CD4-positive, alpha-beta memory T cell (primary cell): ENCODE results near the gene ANKS3. TPM values are rescaled to one million over a fixed set of nuclear protein-coding genes. Genes with fewer than 3 reads are reported as not detected.
A peak's percentile ranks its signal among the peaks of the same experiment; 100 is the strongest.

ENCODE experiments used
- CTCF ChIA-PET: fragments of 350-600 bp; sonication (Branson Sonifier 250); formaldehyde crosslinking; loops from one replicate; lab custom pipeline; 2021; ENCODE audit warnings: inconsistent platforms; ENCODE audit not compliant: partially characterized antibody; lab: Charles Lee
- POLR2A ChIA-PET: fragments of 350-600 bp; sonication (Branson Sonifier 250); formaldehyde crosslinking; loops from one replicate; lab custom pipeline; 2021; ENCODE audit not compliant: partially characterized antibody; lab: Charles Lee
- DNase-seq, 5 donors: peaks; one replicate each; pipeline versions ENCODE4 v3.0.0 to v3.0.0-alpha.2; 2020 to 2022; ENCODE audit warnings: mixed read lengths in 1 of 5
- H3K27ac ChIP-seq: one replicate; pipeline ENCODE4 v1.7.0; 2013; ENCODE audit warnings: low read depth, low read length
- H3K27me3 ChIP-seq: 2 replicates; pipeline ENCODE4 v1.7.0; 2013; ENCODE audit warnings: mild to moderate bottlenecking, low read length, moderate library complexity; ENCODE audit not compliant: insufficient read depth
- H3K36me3 ChIP-seq: 2 replicates; pipeline ENCODE4 v1.7.0; 2013; ENCODE audit warnings: mild to moderate bottlenecking, low read length, moderate library complexity; ENCODE audit not compliant: insufficient read depth
- H3K4me1 ChIP-seq: 2 replicates; pipeline ENCODE4 v1.7.0; 2013; ENCODE audit warnings: mild to moderate bottlenecking, low read length, moderate library complexity; ENCODE audit not compliant: insufficient read depth
- H3K4me3 ChIP-seq, 2 donors: one replicate each; pipeline ENCODE4 v1.7.0; 2013; ENCODE audit warnings: low read length in 2 of 2, mild to moderate bottlenecking in 1 of 2
- H3K9me3 ChIP-seq, 2 donors: one replicate each; pipeline ENCODE4 v1.7.0; 2013; ENCODE audit warnings: low read length in 2 of 2, control low read depth in 1 of 2; ENCODE audit not compliant: control insufficient read depth in 1 of 2
- H3K27ac Mint-ChIP-seq, 7 donors: one replicate each; pipeline ENCODE4 v1.8.0; 2020 to 2021; ENCODE audit warnings: mixed read lengths in 7 of 7, mild to moderate bottlenecking in 6 of 7, inconsistent platforms in 3 of 7, moderate library complexity in 3 of 7
- H3K27me3 Mint-ChIP-seq, 2 donors: one replicate each; pipeline ENCODE4 v1.8.0; 2020 to 2021; ENCODE audit warnings: mixed read lengths in 2 of 2
- H3K36me3 Mint-ChIP-seq, 2 donors: one replicate each; pipeline ENCODE4 v1.8.0; 2020 to 2021; ENCODE audit warnings: mixed read lengths in 2 of 2, inconsistent platforms in 1 of 2, mild to moderate bottlenecking in 1 of 2
- H3K4me1 Mint-ChIP-seq, 4 donors: one replicate each; pipeline ENCODE4 v1.8.0; 2020 to 2021; ENCODE audit warnings: mixed read lengths in 4 of 4, mild to moderate bottlenecking in 1 of 4
- H3K4me3 Mint-ChIP-seq, 8 donors: one replicate each; pipeline ENCODE4 v1.8.0; 2020 to 2021; ENCODE audit warnings: mixed read lengths in 8 of 8, mild to moderate bottlenecking in 7 of 8, moderate library complexity in 6 of 8, inconsistent platforms in 3 of 8
- H3K9me3 Mint-ChIP-seq, 8 donors: one replicate each; pipeline ENCODE4 v1.8.0; 2020 to 2021; ENCODE audit warnings: mixed read lengths in 8 of 8, mild to moderate bottlenecking in 5 of 8, inconsistent platforms in 3 of 8, moderate library complexity in 1 of 8
- intact Hi-C: fragments of 100-400 bp; cut with micrococcal nuclease; formaldehyde crosslinking; loops from one replicate; pipeline ENCODE4 v1.15.1; 2023
- polyA plus RNA-seq, 2 donors: library from polyadenylated mRNA; unstranded; fragments of 300-500 nt; fragmentation: Illumina TruSeq; gene quantifications; one replicate each; pipeline ENCODE4 v1.2.3, GENCODE V29; 2021
- total RNA-seq, 2 experiments: library from RNA; stranded (reverse); gene quantifications; one replicate each; pipeline ENCODE4 v1.2.3, GENCODE V29; 2021

ANKS3 gene
- total and polyA plus RNA-seq, 4 experiments from 2014 or later = 0.91 to 33.9 (median 17.1) TPM

- peaks cover 26 to 38% of the 10 kb centered on the region in 2 donors for H3K36me3 Mint-ChIP-seq
- CTCF ChIA-PET = no interaction called here
Measured at GRCh38 chr16:4713663-4714501, 20.2 kb downstream of the ANKS3 start.

GRCh38 chr16:4709481-4709880 is 24.6 kb downstream of the ANKS3 start:
- no peaks in the 10 kb centered on the region for H3K4me1 ChIP-seq
- H3K36me3 Mint-ChIP-seq = peaks cover 26 to 54% of the 10 kb centered on the region in 2 donors
- CTCF ChIA-PET = interaction anchor here (1.2 to 1.3 kb wide), 2 partner anchors 10 to 86 kb away, joined by 3 read pairs; no protein-coding TSS in a partner anchor
- H3K4me1 Mint-ChIP-seq = peaks cover 0 to 5% (median 3%) of the 10 kb centered on the region in 4 donors
- no peaks in the 10 kb centered on the region for H3K9me3 Mint-ChIP-seq
- no peaks in the 10 kb centered on the region for H3K27me3 ChIP-seq
- H3K27ac ChIP-seq = no peak overlapping the region
- intact Hi-C loops = no loop called here
- H3K27me3 Mint-ChIP-seq = no peaks in the 10 kb centered on the region
- POLR2A ChIA-PET = interaction anchor here (1.2 kb wide), 1 partner anchor 16 kb away, joined by 3 read pairs; the partner anchor contains the start of gene NUDT16L1
- no peak overlapping the region for H3K4me3 Mint-ChIP-seq
- no peaks in the 10 kb centered on the region for H3K9me3 ChIP-seq
- DNase-seq = no peak
- H3K36me3 ChIP-seq = no peaks in the 10 kb centered on the region
- no peak overlapping the region for H3K4me3 ChIP-seq
- peak overlapping the region in 1 of 7 donors; percentile 47 for H3K27ac Mint-ChIP-seq

More at GRCh38 chr16:4713663-4714501, 20.2 kb downstream of the ANKS3 start:
- H3K27me3 Mint-ChIP-seq = no peaks in the 10 kb centered on the region
- POLR2A ChIA-PET = no interaction called here
- H3K27ac ChIP-seq = no peak overlapping the region
- H3K4me1 ChIP-seq = no peaks in the 10 kb centered on the region
- H3K9me3 ChIP-seq = no peaks in the 10 kb centered on the region
- no peaks in the 10 kb centered on the region for H3K27me3 ChIP-seq
- no peaks in the 10 kb centered on the region for H3K9me3 Mint-ChIP-seq
- DNase-seq = no peak
- H3K4me3 ChIP-seq = no peak overlapping the region
- H3K4me1 Mint-ChIP-seq = peaks cover 0 to 2% (median under 1%) of the 10 kb centered on the region in 4 donors
- intact Hi-C loops = no loop called here
- no peak overlapping the region for H3K4me3 Mint-ChIP-seq
- H3K27ac Mint-ChIP-seq = peak overlapping the region in 3 of 7 donors; percentile 5 to 31 (median 18)
- no peaks in the 10 kb centered on the region for H3K36me3 ChIP-seq

- peak overlapping the region in 2 of 7 donors; percentile 35 to 48 for H3K27ac Mint-ChIP-seq
- ChIA-PET POLR2A (interaction anchor here (1.0 to 2.5 kb wide), 2 partner anchors 13 to 27 kb away, joined by 3 to 9 read pairs; partner anchors contain the start of genes ANKS3, DNAAF8 and NUDT16L1), CTCF (no interaction called here)
- Histone ChIP-seq H3K4me1 (no peaks in the 10 kb centered on the region), H3K36me3 (peaks cover 6% of the 10 kb centered on the region), H3K9me3 (no peaks in the 10 kb centered on the region), H3K27me3 (no peaks in the 10 kb centered on the region), H3K27ac (no peak overlapping the region), H3K4me3 (no peak overlapping the region)
- H3K36me3 Mint-ChIP-seq = peaks cover 17 to 43% of the 10 kb centered on the region in 2 donors
- no peak for DNase-seq
- H3K27me3 Mint-ChIP-seq = no peaks in the 10 kb centered on the region
- peaks cover 0 to 5% (median 2%) of the 10 kb centered on the region in 4 donors for H3K4me1 Mint-ChIP-seq
- intact Hi-C loops = no loop called here
- no peak overlapping the region for H3K4me3 Mint-ChIP-seq
- no peaks in the 10 kb centered on the region for H3K9me3 Mint-ChIP-seq
Measured at GRCh38 chr16:4706871-4707270, 27.2 kb downstream of the ANKS3 start.

- peaks cover 0 to 12% (median 2%) of the 10 kb centered on the region in 4 donors for H3K4me1 Mint-ChIP-seq
- H3K9me3 ChIP-seq = no peaks in the 10 kb centered on the region
- no peaks in the 10 kb centered on the region for H3K27me3 ChIP-seq
- H3K4me3 Mint-ChIP-seq = no peak overlapping the region
- H3K4me3 ChIP-seq = no peak overlapping the region
- H3K36me3 Mint-ChIP-seq = peaks cover 14 to 44% of the 10 kb centered on the region in 2 donors
- no peak for DNase-seq
- intact Hi-C loops = no loop called here
- no peaks in the 10 kb centered on the region for H3K9me3 Mint-ChIP-seq
- peak overlapping the region in 1 of 7 donors; percentile 65 for H3K27ac Mint-ChIP-seq
- no peaks in the 10 kb centered on the region for H3K27me3 Mint-ChIP-seq
- H3K27ac ChIP-seq = no peak overlapping the region
- H3K36me3 ChIP-seq = peaks cover 14% of the 10 kb centered on the region
- CTCF ChIA-PET = interaction anchor here (1.2 to 1.6 kb wide), 2 partner anchors 8 to 9 kb away, joined by 3 read pairs; no protein-coding TSS in a partner anchor
- POLR2A ChIA-PET = interaction anchor here (1.1 to 2.5 kb wide), 2 partner anchors 12 to 29 kb away, joined by 3 to 9 read pairs; partner anchors contain the start of genes ANKS3, DNAAF8 and NUDT16L1
- peaks cover 6% of the 10 kb centered on the region for H3K4me1 ChIP-seq
Measured at GRCh38 chr16:4704913-4705312, 29.2 kb downstream of the ANKS3 start.

GRCh38 chr16:4704491-4704890 is 29.6 kb downstream of the ANKS3 start:
- H3K4me1 ChIP-seq = peaks cover 10% of the 10 kb centered on the region
- peak overlapping the region in 2 of 7 donors; percentile 53 to 65 for H3K27ac Mint-ChIP-seq
- H3K27me3 Mint-ChIP-seq = no peaks in the 10 kb centered on the region
- H3K27me3 ChIP-seq = no peaks in the 10 kb centered on the region
- ChIA-PET CTCF (interaction anchor here (1.2 to 1.6 kb wide), 2 partner anchors 8 to 9 kb away, joined by 3 read pairs; no protein-coding TSS in a partner anchor), POLR2A (interaction anchor here (1.1 to 2.5 kb wide), 2 partner anchors 11 to 30 kb away, joined by 3 to 9 read pairs; partner anchors contain the start of genes ANKS3, DNAAF8 and NUDT16L1)
- peaks cover 17 to 44% of the 10 kb centered on the region in 2 donors for H3K36me3 Mint-ChIP-seq
- H3K4me3 Mint-ChIP-seq = no peak overlapping the region
- H3K4me1 Mint-ChIP-seq = peaks cover 0 to 16% (median 2%) of the 10 kb centered on the region in 4 donors
- H3K9me3 Mint-ChIP-seq = no peaks in the 10 kb centered on the region
- no peak overlapping the region for H3K27ac ChIP-seq
- H3K4me3 ChIP-seq = no peak overlapping the region
- intact Hi-C loops = no loop called here
- H3K9me3 ChIP-seq = no peaks in the 10 kb centered on the region
- peaks cover 17% of the 10 kb centered on the region for H3K36me3 ChIP-seq
- no peak for DNase-seq

GRCh38 chr16:4703906-4704305 is 30.2 kb downstream of the ANKS3 start:
- Histone ChIP-seq H3K9me3 (no peaks in the 10 kb centered on the region), H3K36me3 (peaks cover 23% of the 10 kb centered on the region), H3K4me3 (no peak overlapping the region), H3K27me3 (no peaks in the 10 kb centered on the region), H3K27ac (no peak overlapping the region), H3K4me1 (peaks cover 10% of the 10 kb centered on the region)
- no peaks in the 10 kb centered on the region for H3K27me3 Mint-ChIP-seq
- DNase-seq = no peak
- CTCF ChIA-PET = interaction anchor here (1.6 kb wide), 1 partner anchor 9 kb away, joined by 3 read pairs; no protein-coding TSS in a partner anchor
- intact Hi-C loops = no loop called here
- H3K4me3 Mint-ChIP-seq = no peak overlapping the region
- peaks cover 20 to 45% of the 10 kb centered on the region in 2 donors for H3K36me3 Mint-ChIP-seq
- peaks cover 0 to 19% (median under 1%) of the 10 kb centered on the region in 4 donors for H3K4me1 Mint-ChIP-seq
- peak overlapping the region in 2 of 7 donors; percentile 53 to 65 for H3K27ac Mint-ChIP-seq
- POLR2A ChIA-PET = no interaction called here
- no peaks in the 10 kb centered on the region for H3K9me3 Mint-ChIP-seq

GRCh38 chr16:4702466-4702808 is 31.6 kb downstream of the ANKS3 start:
- Histone ChIP-seq H3K27me3 (no peaks in the 10 kb centered on the region), H3K4me1 (peaks cover 10% of the 10 kb centered on the region), H3K27ac (no peak overlapping the region), H3K4me3 (no peak overlapping the region), H3K36me3 (peaks cover 23% of the 10 kb centered on the region), H3K9me3 (no peaks in the 10 kb centered on the region)
- POLR2A ChIA-PET = interaction anchor here (0.7 to 0.9 kb wide), 2 partner anchors 31 to 32 kb away, joined by 3 to 4 read pairs; partner anchors contain the start of genes ANKS3 and DNAAF8
- intact Hi-C loops = no loop called here
- peaks cover 20 to 38% of the 10 kb centered on the region in 2 donors for H3K36me3 Mint-ChIP-seq
- peaks cover 0 to 19% (median under 1%) of the 10 kb centered on the region in 4 donors for H3K4me1 Mint-ChIP-seq
- DNase-seq = no peak
- H3K27ac Mint-ChIP-seq = peak overlapping the region in 2 of 7 donors; percentile 66 to 80
- CTCF ChIA-PET = no interaction called here
- no peaks in the 10 kb centered on the region for H3K27me3 Mint-ChIP-seq
- H3K4me3 Mint-ChIP-seq = no peak overlapping the region
- H3K9me3 Mint-ChIP-seq = no peaks in the 10 kb centered on the region
